ENCODE results near the gene PTGER2.

The PTGER2 gene

GRCh38 chr14:52333108-52333507 is 19.0 kb downstream of the PTGER2 start:
- no peaks in the 10 kb centered on the region for H3K36me3 ChIP-seq (ENCODE audit: insufficient read depth, low read length)
- TF ChIP-seq, protein P1, sequence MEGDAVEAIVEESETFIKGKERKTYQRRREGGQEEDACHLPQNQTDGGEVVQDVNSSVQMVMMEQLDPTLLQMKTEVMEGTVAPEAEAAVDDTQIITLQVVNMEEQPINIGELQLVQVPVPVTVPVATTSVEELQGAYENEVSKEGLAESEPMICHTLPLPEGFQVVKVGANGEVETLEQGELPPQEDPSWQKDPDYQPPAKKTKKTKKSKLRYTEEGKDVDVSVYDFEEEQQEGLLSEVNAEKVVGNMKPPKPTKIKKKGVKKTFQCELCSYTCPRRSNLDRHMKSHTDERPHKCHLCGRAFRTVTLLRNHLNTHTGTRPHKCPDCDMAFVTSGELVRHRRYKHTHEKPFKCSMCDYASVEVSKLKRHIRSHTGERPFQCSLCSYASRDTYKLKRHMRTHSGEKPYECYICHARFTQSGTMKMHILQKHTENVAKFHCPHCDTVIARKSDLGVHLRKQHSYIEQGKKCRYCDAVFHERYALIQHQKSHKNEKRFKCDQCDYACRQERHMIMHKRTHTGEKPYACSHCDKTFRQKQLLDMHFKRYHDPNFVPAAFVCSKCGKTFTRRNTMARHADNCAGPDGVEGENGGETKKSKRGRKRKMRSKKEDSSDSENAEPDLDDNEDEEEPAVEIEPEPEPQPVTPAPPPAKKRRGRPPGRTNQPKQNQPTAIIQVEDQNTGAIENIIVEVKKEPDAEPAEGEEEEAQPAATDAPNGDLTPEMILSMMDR (conservative IDR thresholded peaks at IDR 0.05; ENCODE audit: low read length): no peak
- TF ChIP-seq EZH2phosphoT487 (IDR thresholded peaks at IDR 0.05; ENCODE audit: borderline replicate concordance): no peak
- H3F3A ChIP-seq (ENCODE audit: low read depth): no peaks in the 10 kb centered on the region
- no peak overlapping the region for H3K4me2 ChIP-seq (ENCODE audit: low read depth, low read length, poor library complexity, severe bottlenecking)
- H3K9ac ChIP-seq (ENCODE audit: low read depth, low read length, poor library complexity, severe bottlenecking): no peak overlapping the region
- H3K4me3 ChIP-seq (ENCODE audit: low read length, poor library complexity, severe bottlenecking): no peak overlapping the region
- H3K9me3 ChIP-seq (ENCODE audit: insufficient read depth, low read depth, low read length): no peaks in the 10 kb centered on the region
- no peak overlapping the region for H2AFZ ChIP-seq (ENCODE audit: low read length)
- H3K4me1 ChIP-seq (ENCODE audit: insufficient read depth, low read length, poor library complexity, severe bottlenecking): no peaks in the 10 kb centered on the region
- no peaks in the 10 kb centered on the region for H3K27me3 ChIP-seq (ENCODE audit: insufficient read depth, low read length, poor library complexity, severe bottlenecking)
- no peaks in the 10 kb centered on the region for H3K9me2 ChIP-seq (replicated peaks; ENCODE audit: low read depth, low read length)
- H3K79me2 ChIP-seq (ENCODE audit: insufficient read depth, low read length): no peaks in the 10 kb centered on the region
- no peaks in the 10 kb centered on the region for H4K20me1 ChIP-seq (ENCODE audit: insufficient read depth, low read length, poor library complexity, severe bottlenecking)

DNA sequence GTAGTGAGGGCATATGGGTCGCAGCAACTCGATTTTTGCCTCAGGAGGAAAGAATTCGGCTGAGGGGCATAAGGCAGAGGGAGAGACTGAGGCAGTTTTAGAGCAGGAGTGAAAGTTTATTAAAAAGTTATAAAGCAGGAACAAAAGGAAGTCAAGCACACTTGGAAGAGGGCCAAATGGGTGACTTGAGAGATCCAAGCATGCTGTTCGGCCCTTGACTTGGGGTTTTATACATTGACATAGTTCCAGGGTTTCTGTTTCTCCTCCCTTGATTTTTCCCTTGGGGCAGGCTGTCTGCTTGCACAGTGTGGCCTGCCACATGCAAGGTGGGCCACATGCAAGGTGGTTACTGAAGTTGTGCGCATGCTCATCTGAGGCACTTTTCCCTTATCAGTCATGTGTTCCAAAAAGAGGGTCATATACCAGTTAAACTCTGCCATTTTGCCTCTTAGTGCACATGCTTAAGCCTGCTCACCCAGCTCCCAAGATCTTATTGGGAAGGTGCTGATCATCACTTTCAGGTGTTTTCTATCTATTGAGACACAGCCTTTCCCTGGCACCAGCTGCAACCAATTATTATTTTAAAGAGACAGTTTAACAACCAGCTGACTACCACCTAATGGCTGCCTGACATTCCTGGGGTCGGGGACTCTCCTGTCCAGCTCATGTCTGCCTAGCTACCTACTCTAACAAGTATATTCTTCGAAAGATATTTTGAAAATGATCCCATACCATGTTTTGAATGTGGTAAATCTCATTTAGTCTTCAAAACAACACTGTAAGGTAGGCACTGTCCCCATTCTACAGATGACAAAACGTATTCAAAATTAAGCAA is 19.9 kb downstream of the PTGER2 start:
- TF ChIP-seq, protein P1 (conservative IDR thresholded peaks at IDR 0.05; ENCODE audit: low read length): no peak
- no peak for TF ChIP-seq EZH2phosphoT487 (IDR thresholded peaks at IDR 0.05; ENCODE audit: borderline replicate concordance)
- H3F3A ChIP-seq (ENCODE audit: low read depth): no peaks in the 10 kb centered on the region
- no peak overlapping the region for H3K4me3 ChIP-seq (ENCODE audit: low read length, poor library complexity, severe bottlenecking)
- no peaks in the 10 kb centered on the region for H4K20me1 ChIP-seq (ENCODE audit: insufficient read depth, low read length, poor library complexity, severe bottlenecking)
- H3K79me2 ChIP-seq (ENCODE audit: insufficient read depth, low read length): no peaks in the 10 kb centered on the region
- no peak overlapping the region for H2AFZ ChIP-seq (ENCODE audit: low read length)
- no peak overlapping the region for H3K9ac ChIP-seq (ENCODE audit: low read depth, low read length, poor library complexity, severe bottlenecking)
- H3K36me3 ChIP-seq (ENCODE audit: insufficient read depth, low read length): no peaks in the 10 kb centered on the region
- no peaks in the 10 kb centered on the region for H3K9me3 ChIP-seq (ENCODE audit: insufficient read depth, low read depth, low read length)
- H3K4me1 ChIP-seq (ENCODE audit: insufficient read depth, low read length, poor library complexity, severe bottlenecking): no peaks in the 10 kb centered on the region
- no peak overlapping the region for H3K4me2 ChIP-seq (ENCODE audit: low read depth, low read length, poor library complexity, severe bottlenecking)
- H3K27me3 ChIP-seq (ENCODE audit: insufficient read depth, low read length, poor library complexity, severe bottlenecking): no peaks in the 10 kb centered on the region
- H3K9me2 ChIP-seq (replicated peaks; ENCODE audit: low read depth, low read length): no peaks in the 10 kb centered on the region

DNA sequence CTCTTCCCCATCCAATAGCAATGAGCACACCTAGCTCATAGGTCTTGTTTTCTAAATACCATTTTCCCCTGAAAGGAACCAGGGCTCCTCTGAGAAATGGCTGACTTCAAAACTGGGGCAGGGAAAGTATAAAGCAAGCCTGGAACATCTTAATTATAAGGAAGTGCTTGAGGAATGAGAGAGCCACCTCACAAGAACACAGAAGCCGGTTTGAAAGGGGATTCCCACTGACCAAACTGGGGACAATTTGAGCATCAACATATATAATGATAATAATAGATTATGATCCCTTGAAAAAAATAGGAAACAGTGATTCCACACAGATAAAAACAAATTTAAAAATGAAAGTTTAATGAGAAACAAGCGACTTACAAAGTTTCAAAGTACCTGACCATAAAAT is 22.1 kb downstream of the PTGER2 start:
- H3K4me2 ChIP-seq (ENCODE audit: low read depth, low read length, poor library complexity, severe bottlenecking): no peak overlapping the region
- TF ChIP-seq, protein P1 (conservative IDR thresholded peaks at IDR 0.05; ENCODE audit: low read length): no peak
- no peak for TF ChIP-seq EZH2phosphoT487 (IDR thresholded peaks at IDR 0.05; ENCODE audit: borderline replicate concordance)
- no peak overlapping the region for H3K9ac ChIP-seq (ENCODE audit: low read depth, low read length, poor library complexity, severe bottlenecking)
- H3K4me1 ChIP-seq (ENCODE audit: insufficient read depth, low read length, poor library complexity, severe bottlenecking): no peaks in the 10 kb centered on the region
- no peaks in the 10 kb centered on the region for H3F3A ChIP-seq (ENCODE audit: low read depth)
- no peaks in the 10 kb centered on the region for H3K79me2 ChIP-seq (ENCODE audit: insufficient read depth, low read length)
- H3K9me2 ChIP-seq (replicated peaks; ENCODE audit: low read depth, low read length): no peaks in the 10 kb centered on the region
- H2AFZ ChIP-seq (ENCODE audit: low read length): no peak overlapping the region
- no peak overlapping the region for H3K4me3 ChIP-seq (ENCODE audit: low read length, poor library complexity, severe bottlenecking)
- no peaks in the 10 kb centered on the region for H3K9me3 ChIP-seq (ENCODE audit: insufficient read depth, low read depth, low read length)
- H3K36me3 ChIP-seq (ENCODE audit: insufficient read depth, low read length): no peaks in the 10 kb centered on the region
- H4K20me1 ChIP-seq (ENCODE audit: insufficient read depth, low read length, poor library complexity, severe bottlenecking): no peaks in the 10 kb centered on the region
- no peaks in the 10 kb centered on the region for H3K27me3 ChIP-seq (ENCODE audit: insufficient read depth, low read length, poor library complexity, severe bottlenecking)
